ENCODE measurements around the gene UMODL1.

DNA sequence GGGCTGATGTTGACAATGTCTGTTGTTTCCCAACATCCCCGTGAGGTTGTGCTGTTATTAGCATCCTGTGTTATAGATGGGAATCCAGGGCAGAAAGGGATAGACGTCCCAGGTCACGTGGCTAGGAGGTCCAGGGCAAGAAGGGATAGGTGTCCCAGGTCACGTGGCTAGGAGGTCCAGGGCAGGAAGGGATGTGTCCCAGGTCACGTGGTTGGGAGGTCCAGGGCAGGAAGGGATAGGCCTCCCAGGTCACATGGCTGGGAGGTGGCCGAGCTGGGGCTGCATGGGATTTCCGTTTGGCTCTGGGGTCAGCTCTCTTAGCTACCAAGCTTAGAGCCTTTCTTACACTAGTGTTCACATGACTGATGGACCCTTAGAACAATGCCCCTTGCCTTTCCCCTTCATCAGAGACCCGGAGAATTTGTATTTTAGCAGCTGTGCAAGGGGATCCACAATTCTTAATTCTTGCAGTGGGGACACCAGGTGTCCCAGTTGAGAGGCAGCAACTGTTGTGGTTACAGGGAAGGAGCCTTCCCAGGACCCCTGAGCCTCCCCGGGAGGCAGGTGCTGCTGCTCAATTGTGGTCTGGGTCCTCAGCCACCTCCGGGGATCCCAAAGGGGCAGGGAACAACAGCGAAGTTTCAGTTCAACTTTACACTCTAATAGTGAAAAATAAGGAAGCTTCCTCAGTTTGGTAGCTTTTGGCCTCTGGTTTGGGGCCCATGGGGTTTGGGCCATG lies 69.2 kb downstream of the UMODL1 start:
- TF ChIP-seq CTCF (IDR thresholded peaks at IDR 0.05; ENCODE audit: low read depth, low read length) = no peak
- TF ChIP-seq POLR2A (IDR thresholded peaks at IDR 0.05; ENCODE audit: extremely low read depth, insufficient read length) = no peak
- TF ChIP-seq MAX (IDR thresholded peaks at IDR 0.05; ENCODE audit: low read depth, low read length) = no peak

All from NB4 (cell line).